Measurements from ENCODE around the gene CADM2.

DNA sequence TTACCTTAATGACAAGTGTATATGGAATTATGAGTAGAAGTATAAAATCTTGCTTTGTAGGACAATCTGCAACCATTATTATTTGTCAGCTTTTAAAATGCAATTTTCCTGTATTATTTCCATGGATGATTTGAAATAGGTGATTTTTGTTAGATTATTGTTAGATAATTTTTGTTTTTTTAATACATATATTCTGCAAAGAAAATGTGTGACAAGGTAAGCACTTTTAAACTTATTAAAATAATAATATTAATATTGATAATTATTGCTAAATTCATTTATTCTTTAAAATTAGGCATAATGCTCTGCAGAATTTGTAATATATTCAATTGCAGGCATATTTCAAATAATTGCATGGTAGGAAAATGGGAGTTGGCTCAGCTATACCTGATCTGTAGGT, 329.5 kb downstream of the CADM2 start:
- TF ChIP-seq ZNF114 (tag by site-specific recombination; IDR thresholded peaks at IDR 0.05) = no peak
- no peak for TF ChIP-seq CTCF (tag by site-specific recombination; IDR thresholded peaks at IDR 0.05)
- TF ChIP-seq ZNF274 (IDR thresholded peaks at IDR 0.05; ENCODE audit: low read length) = no peak
- TF ChIP-seq ZNF274 (tag by site-specific recombination; IDR thresholded peaks at IDR 0.05; ENCODE audit: borderline replicate concordance) = no peak
